IMR-90 (cell line): ENCODE data around the gene ART3. TPM values are rescaled to one million over a fixed set of nuclear protein-coding genes. Genes with fewer than 3 reads are reported as not detected.

Experiments used
- ATAC-seq: fragments of 200-7000 bp; cut with Tn5 transposase; 2 replicates; pipeline ENCODE4 v1.9.1; 2020; ENCODE audit warnings: low read depth, mild to moderate bottlenecking, moderate library complexity
- BruUV-seq: library from RNA; stranded (reverse); fragments of 400-500 nt; replicated peaks from 2 replicates; lab custom pipeline; 2021; lab: Mats Ljungman, UMichigan
- CTCF ChIA-PET: fragments of 300-600 bp; formaldehyde crosslinking; extraction: SDS; loops from one replicate; lab custom pipeline; 2021; ENCODE audit warnings: antibody characterized with exemption; lab: Yijun Ruan, JAX
- POLR2A ChIA-PET: fragments of 300-600 bp; sonication (Branson Sonifier 250); formaldehyde crosslinking; loops from one replicate; lab custom pipeline; 2022; ENCODE audit warnings: antibody characterized with exemption; ENCODE audit not compliant: unreplicated experiment; lab: Charles Lee
- DNase-seq: peaks from one replicate; pipeline ENCODE4 v3.0.0; 2013
- H2AFZ ChIP-seq: replicated peaks from 2 replicates; pipeline ENCODE3; 2013; ENCODE audit warnings: low read length, mild to moderate bottlenecking; ENCODE audit not compliant: poor library complexity
- H2AK5ac ChIP-seq: 2 replicates; pipeline ENCODE4 v1.6.1; 2013; ENCODE audit warnings: low read depth, low read length, inconsistent platforms
- H2AK9ac ChIP-seq: replicated peaks from 2 replicates; pipeline ENCODE3; 2013; ENCODE audit warnings: mild to moderate bottlenecking, low read depth, low read length, moderate library complexity; ENCODE audit not compliant: poor library complexity
- H2BK120ac ChIP-seq: 2 replicates; pipeline ENCODE4 v1.6.1; 2013; ENCODE audit warnings: low read depth, low read length, inconsistent platforms
- H2BK15ac ChIP-seq: 3 replicates; pipeline ENCODE4 v1.6.1; 2013; ENCODE audit warnings: low read depth, low read length, inconsistent platforms
- H2BK20ac ChIP-seq: 2 replicates; pipeline ENCODE4 v1.6.1; 2013; ENCODE audit warnings: low read depth, mild to moderate bottlenecking, inconsistent platforms, low read length, moderate library complexity
- H2BK5ac ChIP-seq: 2 replicates; pipeline ENCODE4 v1.6.1; 2013; ENCODE audit warnings: mild to moderate bottlenecking, low read depth, low read length, inconsistent platforms; ENCODE audit not compliant: poor library complexity, severe bottlenecking
- H3K14ac ChIP-seq: replicated peaks from 2 replicates; pipeline ENCODE4 v1.6.1; 2013; ENCODE audit warnings: low read depth, low read length, inconsistent platforms
- H3K18ac ChIP-seq: 2 replicates; pipeline ENCODE4 v1.6.1; 2013; ENCODE audit warnings: low read depth, low read length, control low read depth
- H3K23ac ChIP-seq: 2 replicates; pipeline ENCODE4 v1.6.1; 2013; ENCODE audit warnings: low read depth, low read length, inconsistent platforms
- H3K27ac ChIP-seq: 2 replicates; pipeline ENCODE4 v1.5.1; 2013; ENCODE audit warnings: mild to moderate bottlenecking, control low read depth, low read length; ENCODE audit not compliant: insufficient read depth
- H3K27me3 ChIP-seq: 2 replicates; pipeline ENCODE4 v1.6.1; 2013; ENCODE audit warnings: low read length; ENCODE audit not compliant: control insufficient read depth, insufficient read depth
- H3K36me3 ChIP-seq: 2 replicates; pipeline ENCODE4 v1.6.1; 2013; ENCODE audit warnings: low read length, mixed read lengths; ENCODE audit not compliant: control insufficient read depth, insufficient read depth
- H3K4ac ChIP-seq: 2 replicates; pipeline ENCODE4 v1.6.1; 2013; ENCODE audit warnings: low read depth, low read length, inconsistent platforms
- H3K4me1 ChIP-seq: 2 replicates; pipeline ENCODE4 v1.6.1; 2013; ENCODE audit warnings: low read length, mixed read lengths; ENCODE audit not compliant: control insufficient read depth, insufficient read depth
- H3K4me2 ChIP-seq: 2 replicates; pipeline ENCODE4 v1.6.1; 2013; ENCODE audit warnings: low read depth, mild to moderate bottlenecking, control low read depth, low read length, moderate library complexity
- H3K4me3 ChIP-seq: 2 replicates; pipeline ENCODE4 v1.5.1; 2013; ENCODE audit warnings: low read depth, mild to moderate bottlenecking, control low read depth, low read length, moderate library complexity; ENCODE audit not compliant: insufficient read depth
- H3K56ac ChIP-seq: 2 replicates; pipeline ENCODE4 v1.6.1; 2013; ENCODE audit warnings: low read length, inconsistent platforms; ENCODE audit not compliant: insufficient read depth; ENCODE audit errors: extremely low read depth
- H3K79me1 ChIP-seq, 2 experiments: 2 replicates each; pipeline ENCODE4 v1.6.1; 2013; ENCODE audit warnings: low read length in 2 of 2, inconsistent platforms in 1 of 2, low read depth in 1 of 2
- H3K9ac ChIP-seq: 2 replicates; pipeline ENCODE4 v1.6.1; 2013; ENCODE audit warnings: low read depth, low read length, control low read depth
- H3K9me1 ChIP-seq: 2 replicates; pipeline ENCODE4 v1.6.1; 2013; ENCODE audit warnings: low read length, inconsistent platforms; ENCODE audit not compliant: insufficient read depth
- H3K9me3 ChIP-seq: 2 replicates; pipeline ENCODE4 v1.6.1; 2013; ENCODE audit warnings: low read length; ENCODE audit not compliant: control insufficient read depth, insufficient read depth
- H4K20me1 ChIP-seq: 2 replicates; pipeline ENCODE4 v1.6.1; 2013; ENCODE audit warnings: low read length, inconsistent platforms; ENCODE audit not compliant: insufficient read depth
- H4K5ac ChIP-seq: 2 replicates; pipeline ENCODE4 v1.6.1; 2013; ENCODE audit warnings: mild to moderate bottlenecking, low read depth, low read length, control low read depth
- H4K8ac ChIP-seq, 2 experiments: 2 replicates each; pipeline ENCODE4 v1.6.1; 2013; ENCODE audit warnings: low read depth in 2 of 2, low read length in 2 of 2, control low read depth in 1 of 2, inconsistent platforms in 1 of 2
- H4K91ac ChIP-seq: 2 replicates; pipeline ENCODE4 v1.6.1; 2013; ENCODE audit warnings: low read depth, low read length, inconsistent platforms; ENCODE audit not compliant: insufficient read depth
- BHLHE40 ChIP-seq: fragments of 150-350 bp; IDR thresholded peaks from 2 replicates; pipeline ENCODE4 v1.6.1; 2016; ENCODE audit warnings: mild to moderate bottlenecking, low read depth, low read length
- CEBPB ChIP-seq: IDR thresholded peaks from 2 replicates; pipeline ENCODE4 v1.6.1; 2012; ENCODE audit warnings: low read depth, low read length, improper control_type of control experiment
- CHD1 ChIP-seq: IDR thresholded peaks from 2 replicates; pipeline ENCODE4 v1.6.1; 2012; ENCODE audit warnings: low read depth, low read length, improper control_type of control experiment
- CTCF ChIP-seq: conservative IDR thresholded peaks from 2 replicates; pipeline ENCODE4 v1.5.1; 2012; ENCODE audit warnings: mild to moderate bottlenecking, low read depth, low read length, improper control_type of control experiment
- ELK1 ChIP-seq: fragments of 150-350 bp; IDR thresholded peaks from 2 replicates; pipeline ENCODE4 v1.6.1; 2016; ENCODE audit warnings: low read depth, mild to moderate bottlenecking, low read length, moderate library complexity, borderline replicate concordance
- FOS ChIP-seq: fragments of 150-350 bp; IDR thresholded peaks from 2 replicates; pipeline ENCODE4 v1.6.1; 2016; ENCODE audit warnings: low read depth, low read length
- MAFK ChIP-seq: IDR thresholded peaks from 2 replicates; pipeline ENCODE4 v1.6.1; 2012; ENCODE audit warnings: low read depth, low read length, improper control_type of control experiment
- MAZ ChIP-seq: IDR thresholded peaks from 2 replicates; pipeline ENCODE4 v1.6.1; 2012; ENCODE audit warnings: low read depth, mild to moderate bottlenecking, low read length, improper control_type of control experiment, moderate library complexity, borderline replicate concordance
- MXI1 ChIP-seq: IDR thresholded peaks from 2 replicates; pipeline ENCODE4 v1.6.1; 2012; ENCODE audit warnings: low read depth, mild to moderate bottlenecking, low read length, moderate library complexity, borderline replicate concordance
- NFE2L2 ChIP-seq: fragments of 150-350 bp; IDR thresholded peaks from 2 replicates; pipeline ENCODE4 v1.6.1; 2016; ENCODE audit warnings: low read depth, mild to moderate bottlenecking, low read length
- POLR2A ChIP-seq: IDR thresholded peaks from 2 replicates; pipeline ENCODE4 v1.6.1; 2012; ENCODE audit warnings: mild to moderate bottlenecking, low read depth, low read length
- RAD21 ChIP-seq: IDR thresholded peaks from 2 replicates; pipeline ENCODE4 v1.6.1; 2012; ENCODE audit warnings: low read length, improper control_type of control experiment
- RCOR1 ChIP-seq: IDR thresholded peaks from 2 replicates; pipeline ENCODE4 v1.6.1; 2012; ENCODE audit warnings: mild to moderate bottlenecking, low read length, improper control_type of control experiment; ENCODE audit not compliant: insufficient replicate concordance
- SMC3 ChIP-seq: fragments of 150-350 bp; IDR thresholded peaks from 2 replicates; pipeline ENCODE4 v1.6.1; 2016; ENCODE audit warnings: low read depth, mild to moderate bottlenecking, antibody characterized with exemption, low read length, moderate library complexity
- USF2 ChIP-seq: fragments of 150-350 bp; IDR thresholded peaks from 2 replicates; pipeline ENCODE4 v1.6.1; 2017; ENCODE audit warnings: mild to moderate bottlenecking, antibody characterized with exemption, low read length, low read depth
- WGBS, 2 experiments: methylation state at CpG; one replicate each; pipeline versions ENCODE4 v1.1.5 to v1.1.7; 2013; ENCODE audit warnings: missing lambda C conversion rate in 2 of 2; ENCODE audit not compliant: insufficient read length in 1 of 2; ENCODE audit errors: extremely low coverage in 2 of 2; 5-methylcytosine and 5-hydroxymethylcytosine counted together
- dilution Hi-C: fragments of 300-500 bp; cut with HindIII; formaldehyde crosslinking; loops from one replicate; pipeline ENCODE4 v1.14.3; 2018; ENCODE audit warnings: low sequenced_read_pairs; ENCODE audit not compliant: unreplicated experiment
- in situ Hi-C: fragments of 300-500 bp; cut with MboI; formaldehyde crosslinking; loops from 3 replicates; pipeline ENCODE4 v1.14.3; 2019; ENCODE audit warnings: low sequenced_read_pairs, inconsistent platforms, mixed read lengths
- intact Hi-C: fragments of 100-400 bp; cut with micrococcal nuclease; formaldehyde crosslinking; loops from 2 replicates; pipeline ENCODE4 v1.10.0; 2022
- polyA plus RNA-seq, 3 experiments: library from polyadenylated mRNA; depleted of rRNA; stranded (reverse); fragments of >200 nt; gene quantifications; 2 replicates each; pipeline ENCODE4 v1.2.3, GENCODE V29; 2012; ENCODE audit warnings: low replicate concordance in 1 of 3
- total RNA-seq: library from RNA; depleted of rRNA; stranded (reverse); fragments of >200 nt; gene quantifications from 2 replicates; pipeline ENCODE4 v1.2.3, GENCODE V29; 2012

ART3 gene
- total and polyA plus RNA-seq, 2 of the 4 experiments (the other 2 are of a cell fraction): 0.15 TPM; not detected in 1

GRCh38 chr4:76078033-76078613, 3.6 kb downstream of the ART3 start:
- POLR2A ChIA-PET: no interaction called here
- no TSS peak for BruUV-seq
- CTCF ChIA-PET: interaction anchor here (0.7 kb wide), 1 partner anchor 9 kb away, joined by 3 read pairs; no protein-coding TSS in a partner anchor

More at GRCh38 chr4:76078033-76078613, 3.6 kb downstream of the ART3 start:
- Histone ChIP-seq H3K9me1 (no peaks in the 10 kb centered on the region), H3K27ac (no peak overlapping the region), H4K5ac (no peak overlapping the region), H3K79me1 (no peaks in the 10 kb centered on the region), H3K18ac (no peak overlapping the region), H3K23ac (no peak overlapping the region), H3K14ac (no peak overlapping the region), H3K27me3 (peaks cover 20% of the 10 kb centered on the region), H2BK120ac (no peak overlapping the region), H4K8ac (no peak overlapping the region), H3K4me2 (no peak overlapping the region), H3K4me1 (no peaks in the 10 kb centered on the region), H3K9me3 (no peaks in the 10 kb centered on the region), H2BK5ac (no peak overlapping the region), H3K56ac (no peak overlapping the region), H2BK20ac (no peak overlapping the region), H3K4ac (no peak overlapping the region), H3K4me3 (no peak overlapping the region), H3K36me3 (no peaks in the 10 kb centered on the region), H2BK15ac (no peak overlapping the region), H2AK9ac (no peak overlapping the region), H2AFZ (no peak overlapping the region), H2AK5ac (no peak overlapping the region), H4K20me1 (no peaks in the 10 kb centered on the region), H4K91ac (no peak overlapping the region), H3K9ac (no peak overlapping the region)
- WGBS, 2 experiments: no CpG with 5 or more reads among the region's 4 CpGs
- DNase-seq (no peak), ATAC-seq (no peak)
- dilution Hi-C loops (no loop called here), intact Hi-C loops (no loop called here), in situ Hi-C loops (loop anchor here (10.0 kb wide), 1 partner anchor 183 kb away; no protein-coding TSS in a partner anchor)
- TF ChIP-seq MXI1 (no peak), ELK1 (no peak), BHLHE40 (no peak), CEBPB (no peak), CTCF (no peak), CHD1 (no peak), MAZ (no peak), RCOR1 (no peak), RAD21 (no peak), POLR2A (no peak), MAFK (no peak), SMC3 (no peak), USF2 (no peak), FOS (no peak), NFE2L2 (no peak)
